Measurements from ENCODE around the gene ZNF611.

The ZNF611 gene

GRCh38 chr19:52673014-52673413 lies 61.8 kb downstream of the ZNF611 start:
- no peak overlapping the region for H3K4me3 ChIP-seq (ENCODE audit: low read length)
- TF ChIP-seq ZNF274 (IDR thresholded peaks at IDR 0.05; ENCODE audit: low read depth, low read length) = no peak

- TF ChIP-seq ZNF274 (IDR thresholded peaks at IDR 0.05; ENCODE audit: low read depth, low read length) = no peak
- H3K4me3 ChIP-seq (ENCODE audit: low read length) = no peak overlapping the region
Observed at GRCh38 chr19:52670046-52670445, 64.8 kb downstream of the ZNF611 start.

- no peak for TF ChIP-seq ZNF274 (IDR thresholded peaks at IDR 0.05; ENCODE audit: low read depth, low read length)
- H3K4me3 ChIP-seq (ENCODE audit: low read length) = no peak overlapping the region
Observed at GRCh38 chr19:52669586-52669985, 65.3 kb downstream of the ZNF611 start.

DNA sequence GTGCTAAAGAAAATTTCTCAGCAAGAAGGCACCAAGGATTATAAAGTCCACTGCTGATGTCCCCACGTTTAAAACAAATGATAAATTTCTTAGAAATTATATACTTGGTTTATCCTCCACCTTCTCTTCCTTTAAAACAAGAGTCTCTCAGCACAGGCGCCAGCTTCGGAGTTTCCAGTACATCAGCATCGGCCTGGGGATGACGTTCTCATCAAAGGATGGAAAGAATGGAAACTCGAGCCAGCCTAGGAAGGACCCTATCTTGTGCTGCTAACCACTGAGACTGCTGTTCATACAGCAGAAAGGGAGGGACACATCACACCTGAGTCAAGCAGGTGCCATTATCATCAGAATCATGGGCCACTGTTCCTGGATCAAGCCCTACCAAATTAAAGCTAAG lies 66.9 kb downstream of the ZNF611 start:
- TF ChIP-seq ZNF274 (IDR thresholded peaks at IDR 0.05; ENCODE audit: low read depth, low read length) = no peak
- H3K4me3 ChIP-seq (ENCODE audit: low read length) = no peak overlapping the region

DNA sequence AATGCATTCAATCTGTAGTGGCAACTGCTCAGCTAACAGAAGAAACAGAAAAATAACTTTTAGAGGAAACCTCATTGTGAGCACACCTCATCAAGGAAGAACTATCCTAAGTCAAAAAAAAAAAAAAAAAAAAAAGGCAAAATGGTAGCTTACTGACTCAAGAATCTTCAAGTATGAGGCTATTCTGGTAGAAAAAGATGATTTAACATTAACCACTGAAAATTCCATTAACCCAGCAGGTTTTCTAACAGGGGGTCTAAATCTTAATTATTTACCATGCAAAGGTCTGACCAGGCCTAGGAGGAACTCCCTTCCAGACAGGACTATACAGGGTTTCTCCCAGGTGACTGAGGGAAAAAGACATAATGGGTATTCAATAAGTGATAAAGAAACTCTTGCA lies 68.3 kb downstream of the ZNF611 start:
- no peak for TF ChIP-seq ZNF274 (IDR thresholded peaks at IDR 0.05; ENCODE audit: low read depth, low read length)
- no peak overlapping the region for H3K4me3 ChIP-seq (ENCODE audit: low read length)

GRCh38 chr19:52665529-52665928 lies 69.3 kb downstream of the ZNF611 start:
- H3K4me3 ChIP-seq (ENCODE audit: low read length) = no peak overlapping the region
- no peak for TF ChIP-seq ZNF274 (IDR thresholded peaks at IDR 0.05; ENCODE audit: low read depth, low read length)

GRCh38 chr19:52665027-52665426 lies 69.8 kb downstream of the ZNF611 start:
- no peak for TF ChIP-seq ZNF274 (IDR thresholded peaks at IDR 0.05; ENCODE audit: low read depth, low read length)
- H3K4me3 ChIP-seq (ENCODE audit: low read length) = no peak overlapping the region

GRCh38 chr19:52664461-52664860 lies 70.4 kb downstream of the ZNF611 start:
- no peak overlapping the region for H3K4me3 ChIP-seq (ENCODE audit: low read length)
- no peak for TF ChIP-seq ZNF274 (IDR thresholded peaks at IDR 0.05; ENCODE audit: low read depth, low read length)

GRCh38 chr19:52662631-52663030 lies 72.2 kb downstream of the ZNF611 start:
- no peak for TF ChIP-seq ZNF274 (IDR thresholded peaks at IDR 0.05; ENCODE audit: low read depth, low read length)
- no peak overlapping the region for H3K4me3 ChIP-seq (ENCODE audit: low read length)

- no peak overlapping the region for H3K4me3 ChIP-seq (ENCODE audit: low read length)
- TF ChIP-seq ZNF274 (IDR thresholded peaks at IDR 0.05; ENCODE audit: low read depth, low read length) = no peak
Observed at GRCh38 chr19:52660981-52661380, 73.9 kb downstream of the ZNF611 start.

- TF ChIP-seq ZNF274 (IDR thresholded peaks at IDR 0.05; ENCODE audit: low read depth, low read length) = no peak
Observed at GRCh38 chr19:52659013-52659412, 75.8 kb downstream of the ZNF611 start.

GRCh38 chr19:52658595-52658994 lies 76.2 kb downstream of the ZNF611 start:
- no peak for TF ChIP-seq ZNF274 (IDR thresholded peaks at IDR 0.05; ENCODE audit: low read depth, low read length)
- no peak overlapping the region for H3K4me3 ChIP-seq (ENCODE audit: low read length)

More at GRCh38 chr19:52659013-52659412, 75.8 kb downstream of the ZNF611 start:
- H3K4me3 ChIP-seq (ENCODE audit: low read length) = no peak overlapping the region

GRCh38 chr19:52653161-52653560 lies 81.7 kb downstream of the ZNF611 start:
- no peak overlapping the region for H3K4me3 ChIP-seq (ENCODE audit: low read length)
- TF ChIP-seq ZNF274 (IDR thresholded peaks at IDR 0.05; ENCODE audit: low read depth, low read length) = no peak

All from GM08714 (cell line).